Astrocyte of the cerebellum (primary cell): ENCODE data around the gene IL1RN.

ENCODE experiments used
- DNase-seq: peaks from one replicate; pipeline ENCODE4 v3.0.0-alpha.2; 2011; ENCODE audit warnings: low read depth
- H3K4me3 ChIP-seq: 2 replicates; pipeline ENCODE4 v1.5.1; 2011; ENCODE audit warnings: mild to moderate bottlenecking, low read depth, low read length, moderate library complexity
- in situ Hi-C: cut with HindIII; loops from 2 replicates; pipeline ENCODE4 v1.10.0; 2017; ENCODE audit warnings: low sequenced_read_pairs
- TF ChIP-seq, protein P1 (sequence below): IDR thresholded peaks from 2 replicates; pipeline ENCODE4 v1.5.1; 2012; ENCODE audit warnings: low read length, low read depth, moderate library complexity, mild to moderate bottlenecking; ENCODE audit errors: missing control alignments

IL1RN gene

GRCh38 chr2:113126845-113127645 lies at the start of gene IL1RN:
Gene IL1RN, plus strand, starts transcription at chr2:113127598. Its CDS starts 27 bp downstream, at chr2:113127625.
- TF ChIP-seq, protein P1, sequence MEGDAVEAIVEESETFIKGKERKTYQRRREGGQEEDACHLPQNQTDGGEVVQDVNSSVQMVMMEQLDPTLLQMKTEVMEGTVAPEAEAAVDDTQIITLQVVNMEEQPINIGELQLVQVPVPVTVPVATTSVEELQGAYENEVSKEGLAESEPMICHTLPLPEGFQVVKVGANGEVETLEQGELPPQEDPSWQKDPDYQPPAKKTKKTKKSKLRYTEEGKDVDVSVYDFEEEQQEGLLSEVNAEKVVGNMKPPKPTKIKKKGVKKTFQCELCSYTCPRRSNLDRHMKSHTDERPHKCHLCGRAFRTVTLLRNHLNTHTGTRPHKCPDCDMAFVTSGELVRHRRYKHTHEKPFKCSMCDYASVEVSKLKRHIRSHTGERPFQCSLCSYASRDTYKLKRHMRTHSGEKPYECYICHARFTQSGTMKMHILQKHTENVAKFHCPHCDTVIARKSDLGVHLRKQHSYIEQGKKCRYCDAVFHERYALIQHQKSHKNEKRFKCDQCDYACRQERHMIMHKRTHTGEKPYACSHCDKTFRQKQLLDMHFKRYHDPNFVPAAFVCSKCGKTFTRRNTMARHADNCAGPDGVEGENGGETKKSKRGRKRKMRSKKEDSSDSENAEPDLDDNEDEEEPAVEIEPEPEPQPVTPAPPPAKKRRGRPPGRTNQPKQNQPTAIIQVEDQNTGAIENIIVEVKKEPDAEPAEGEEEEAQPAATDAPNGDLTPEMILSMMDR: no peak
- no peak within 1 kb of the TSS for H3K4me3 ChIP-seq
- in situ Hi-C loops: no loop called here
- no peak for DNase-seq

- H3K4me3 ChIP-seq: no peak overlapping the region
- TF ChIP-seq, protein P1: no peak
These were observed 49.5 kb upstream of the IL1RN start for GRCh38 chr2:113077921-113078320.

GRCh38 chr2:113078350-113078839 lies 49.0 kb upstream of the IL1RN start:
- no peak for DNase-seq
- TF ChIP-seq, protein P1: no peak
- in situ Hi-C loops: no loop called here
- H3K4me3 ChIP-seq: no peak overlapping the region

More at GRCh38 chr2:113077921-113078320, 49.5 kb upstream of the IL1RN start:
- DNase-seq: no peak
- in situ Hi-C loops: no loop called here

- DNase-seq: no peak
- no peak overlapping the region for H3K4me3 ChIP-seq
- in situ Hi-C loops: no loop called here
- TF ChIP-seq, protein P1: no peak
These were observed 48.3 kb upstream of the IL1RN start for GRCh38 chr2:113079131-113079530.

GRCh38 chr2:113080134-113080533 lies 47.3 kb upstream of the IL1RN start:
- no peak overlapping the region for H3K4me3 ChIP-seq
- TF ChIP-seq, protein P1: peak; percentile 87
- in situ Hi-C loops: no loop called here
- no peak for DNase-seq

- no peak overlapping the region for H3K4me3 ChIP-seq
- no peak for DNase-seq
- TF ChIP-seq, protein P1: no peak
- in situ Hi-C loops: no loop called here
These were observed 45.7 kb upstream of the IL1RN start for GRCh38 chr2:113081488-113082210.
